ENCODE measurements around the gene CCDC88C. TPM values are rescaled to one million over a fixed set of nuclear protein-coding genes. Genes with fewer than 3 reads are reported as not detected.
A peak's percentile ranks its signal among the peaks of the same experiment; 100 is the strongest.

The CCDC88C gene
- total RNA-seq, 1 experiment from 2014 or later: 64.8 TPM

GRCh38 chr14:91265404-91265803 is 152.2 kb downstream of the CCDC88C start:
- H3K36me3 Mint-ChIP-seq: no peaks in the 10 kb centered on the region
- peaks cover 7% of the 10 kb centered on the region for H3K9me3 Mint-ChIP-seq
- POLR2A ChIA-PET: no interaction called here
- H3K27me3 Mint-ChIP-seq (ENCODE audit: low read depth): peaks cover 35% of the 10 kb centered on the region
- TF ChIP-seq TP53 (CRISPR knock-in tag; IDR thresholded peaks at IDR 0.05) (no peak), NR2C2 (CRISPR knock-in tag; IDR thresholded peaks at IDR 0.05) (no peak), ZNF232 (CRISPR knock-in tag; IDR thresholded peaks at IDR 0.05) (no peak), NFE2L1 (CRISPR knock-in tag; IDR thresholded peaks at IDR 0.05) (no peak), ATF1 (CRISPR knock-in tag; IDR thresholded peaks at IDR 0.05) (no peak), SMAD4 (CRISPR knock-in tag; IDR thresholded peaks at IDR 0.05) (no peak), ZNF138 (CRISPR knock-in tag; conservative IDR thresholded peaks at IDR 0.05) (no peak), USF1 (CRISPR knock-in tag; IDR thresholded peaks at IDR 0.05) (no peak), SMAD3 (CRISPR knock-in tag; IDR thresholded peaks at IDR 0.05; ENCODE audit: borderline replicate concordance) (no peak), GTF2I (CRISPR knock-in tag; conservative IDR thresholded peaks at IDR 0.05) (no peak), ZBTB43 (CRISPR knock-in tag; IDR thresholded peaks at IDR 0.05) (no peak), ZNF416 (CRISPR knock-in tag; IDR thresholded peaks at IDR 0.05) (no peak)
- TF ChIP-seq, protein P1, sequence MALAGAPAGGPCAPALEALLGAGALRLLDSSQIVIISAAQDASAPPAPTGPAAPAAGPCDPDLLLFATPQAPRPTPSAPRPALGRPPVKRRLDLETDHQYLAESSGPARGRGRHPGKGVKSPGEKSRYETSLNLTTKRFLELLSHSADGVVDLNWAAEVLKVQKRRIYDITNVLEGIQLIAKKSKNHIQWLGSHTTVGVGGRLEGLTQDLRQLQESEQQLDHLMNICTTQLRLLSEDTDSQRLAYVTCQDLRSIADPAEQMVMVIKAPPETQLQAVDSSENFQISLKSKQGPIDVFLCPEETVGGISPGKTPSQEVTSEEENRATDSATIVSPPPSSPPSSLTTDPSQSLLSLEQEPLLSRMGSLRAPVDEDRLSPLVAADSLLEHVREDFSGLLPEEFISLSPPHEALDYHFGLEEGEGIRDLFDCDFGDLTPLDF (CRISPR knock-in tag; IDR thresholded peaks at IDR 0.05): no peak
- TF ChIP-seq, protein P2, sequence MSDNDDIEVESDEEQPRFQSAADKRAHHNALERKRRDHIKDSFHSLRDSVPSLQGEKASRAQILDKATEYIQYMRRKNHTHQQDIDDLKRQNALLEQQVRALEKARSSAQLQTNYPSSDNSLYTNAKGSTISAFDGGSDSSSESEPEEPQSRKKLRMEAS (CRISPR knock-in tag; IDR thresholded peaks at IDR 0.05): no peak
- TF ChIP-seq, protein P3, sequence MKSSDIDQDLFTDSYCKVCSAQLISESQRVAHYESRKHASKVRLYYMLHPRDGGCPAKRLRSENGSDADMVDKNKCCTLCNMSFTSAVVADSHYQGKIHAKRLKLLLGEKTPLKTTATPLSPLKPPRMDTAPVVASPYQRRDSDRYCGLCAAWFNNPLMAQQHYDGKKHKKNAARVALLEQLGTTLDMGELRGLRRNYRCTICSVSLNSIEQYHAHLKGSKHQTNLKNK (CRISPR knock-in tag; IDR thresholded peaks at IDR 0.05): no peak
- H3K4me1 Mint-ChIP-seq: peaks cover 12% of the 10 kb centered on the region
- H3K27ac Mint-ChIP-seq: no peak overlapping the region
- peak overlapping the region; percentile 47; the same call in 1 of the 2 replicates for H3K4me3 Mint-ChIP-seq
- ATAC-seq (no peak), DNase-seq (ENCODE audit: low spot score) (no peak)
- CTCF ChIA-PET: interaction anchor here (1.3 to 2.9 kb wide), 5 partner anchors 21 to 363 kb away, joined by 4 to 15 read pairs (median 7); no protein-coding TSS in a partner anchor

DNA sequence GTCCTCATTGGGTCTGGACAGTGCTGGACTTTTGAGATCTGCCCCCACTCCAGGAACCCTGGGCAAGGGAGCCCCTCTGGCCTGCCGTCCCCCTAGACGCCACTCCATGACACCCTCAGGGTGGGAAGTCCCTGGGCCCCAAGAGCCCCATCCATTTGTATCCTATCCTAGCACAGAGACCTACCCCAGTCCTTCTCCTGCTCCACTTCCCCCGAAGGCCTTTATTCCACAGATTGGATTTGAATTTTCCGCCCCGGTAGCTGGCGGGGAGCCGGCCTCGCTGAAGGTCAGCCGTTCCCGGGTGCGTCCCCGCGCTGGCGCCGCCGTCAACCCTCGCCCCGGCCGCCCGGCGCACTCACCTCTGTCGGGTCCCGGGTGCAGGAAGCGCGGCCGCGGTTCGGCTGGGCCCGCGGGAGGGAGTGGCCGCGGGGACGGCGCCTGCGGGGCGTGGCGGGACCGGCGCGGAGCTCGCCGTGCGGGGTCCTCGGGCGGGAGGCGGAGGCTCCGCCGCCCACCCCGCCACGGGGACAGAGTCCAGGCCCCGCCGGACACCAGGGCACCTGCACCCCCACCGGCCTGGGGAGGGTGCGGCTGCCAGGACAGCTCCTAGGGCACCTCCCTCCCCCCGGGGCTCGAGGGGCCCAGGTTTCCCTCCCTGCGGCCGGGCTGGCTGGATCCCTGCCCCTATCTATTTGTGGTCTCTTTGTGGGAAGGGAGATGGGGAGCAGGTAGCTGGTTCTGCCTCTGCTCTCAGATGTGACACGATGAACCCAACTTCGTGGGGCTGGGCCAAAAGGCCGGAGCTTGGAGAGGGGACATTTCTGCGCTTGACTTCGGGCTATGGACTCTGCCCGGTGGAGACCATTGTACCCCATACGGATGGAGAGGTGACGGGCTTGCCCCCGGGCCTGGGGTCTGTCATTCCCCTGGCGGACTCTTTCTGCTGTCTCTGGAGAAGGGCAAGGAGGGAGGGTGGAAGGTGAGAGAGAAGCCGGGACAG is 153.2 kb downstream of the CCDC88C start:
- Mint-ChIP-seq H3K27ac (no peak overlapping the region), H3K9me3 (peaks cover 7% of the 10 kb centered on the region), H3K4me1 (peaks cover 12% of the 10 kb centered on the region), H3K27me3 (ENCODE audit: low read depth) (peaks cover 35% of the 10 kb centered on the region), H3K36me3 (no peaks in the 10 kb centered on the region), H3K4me3 (peak overlapping the region; percentile 82)
- ChIA-PET POLR2A (no interaction called here), CTCF (interaction anchor here (0.8 to 2.9 kb wide), 12 partner anchors 8 to 362 kb away, joined by 3 to 15 read pairs (median 4); partner anchors contain the start of gene GPR68)
- ATAC-seq (peak; percentile 64), DNase-seq (ENCODE audit: low spot score) (peak; percentile 45)
- no peak for TF ChIP-seq SP1 (CRISPR knock-in tag; conservative IDR thresholded peaks at IDR 0.05)
- TF ChIP-seq ETV6 (CRISPR knock-in tag; IDR thresholded peaks at IDR 0.05): no peak
- TF ChIP-seq, protein P4, sequence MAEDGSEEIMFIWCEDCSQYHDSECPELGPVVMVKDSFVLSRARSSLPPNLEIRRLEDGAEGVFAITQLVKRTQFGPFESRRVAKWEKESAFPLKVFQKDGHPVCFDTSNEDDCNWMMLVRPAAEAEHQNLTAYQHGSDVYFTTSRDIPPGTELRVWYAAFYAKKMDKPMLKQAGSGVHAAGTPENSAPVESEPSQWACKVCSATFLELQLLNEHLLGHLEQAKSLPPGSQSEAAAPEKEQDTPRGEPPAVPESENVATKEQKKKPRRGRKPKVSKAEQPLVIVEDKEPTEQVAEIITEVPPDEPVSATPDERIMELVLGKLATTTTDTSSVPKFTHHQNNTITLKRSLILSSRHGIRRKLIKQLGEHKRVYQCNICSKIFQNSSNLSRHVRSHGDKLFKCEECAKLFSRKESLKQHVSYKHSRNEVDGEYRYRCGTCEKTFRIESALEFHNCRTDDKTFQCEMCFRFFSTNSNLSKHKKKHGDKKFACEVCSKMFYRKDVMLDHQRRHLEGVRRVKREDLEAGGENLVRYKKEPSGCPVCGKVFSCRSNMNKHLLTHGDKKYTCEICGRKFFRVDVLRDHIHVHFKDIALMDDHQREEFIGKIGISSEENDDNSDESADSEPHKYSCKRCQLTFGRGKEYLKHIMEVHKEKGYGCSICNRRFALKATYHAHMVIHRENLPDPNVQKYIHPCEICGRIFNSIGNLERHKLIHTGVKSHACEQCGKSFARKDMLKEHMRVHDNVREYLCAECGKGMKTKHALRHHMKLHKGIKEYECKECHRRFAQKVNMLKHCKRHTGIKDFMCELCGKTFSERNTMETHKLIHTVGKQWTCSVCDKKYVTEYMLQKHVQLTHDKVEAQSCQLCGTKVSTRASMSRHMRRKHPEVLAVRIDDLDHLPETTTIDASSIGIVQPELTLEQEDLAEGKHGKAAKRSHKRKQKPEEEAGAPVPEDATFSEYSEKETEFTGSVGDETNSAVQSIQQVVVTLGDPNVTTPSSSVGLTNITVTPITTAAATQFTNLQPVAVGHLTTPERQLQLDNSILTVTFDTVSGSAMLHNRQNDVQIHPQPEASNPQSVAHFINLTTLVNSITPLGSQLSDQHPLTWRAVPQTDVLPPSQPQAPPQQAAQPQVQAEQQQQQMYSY (CRISPR knock-in tag; IDR thresholded peaks at IDR 0.05): 0 out of 2 replicates have a peak, but pooled peaks have one; percentile 34
- TF ChIP-seq KAT7 (CRISPR knock-in tag; IDR thresholded peaks at IDR 0.05; ENCODE audit: borderline replicate concordance): 0 out of 2 replicates have a peak, but pooled peaks have one; percentile 23
- TF ChIP-seq CREM (CRISPR knock-in tag; IDR thresholded peaks at IDR 0.05): 0 out of 2 replicates have a peak, but pooled peaks have one; percentile 33
